ENCODE data around the gene PAWR. TPM values are rescaled to one million over a fixed set of nuclear protein-coding genes. Genes with fewer than 3 reads are reported as not detected.

PAWR gene
- total and polyA plus RNA-seq, 12 donors, result 3.0 to 16.6 (median 10.2) TPM

GRCh38 chr12:79689477-79690141 lies 1.2 kb downstream of the PAWR start:
- peak in 1 of 9 donors; percentile 4 for TF ChIP-seq CTCF (IDR thresholded peaks at IDR 0.05)
- DNase-seq (peak; percentile 11 to 37), ATAC-seq (peak; percentile 4 to 49 (median 20))
- intact Hi-C loops (cut with DNase I), result loop anchor here in 3 of 10 donors (1.0 to 10.0 kb wide), 6 partner anchors 131 to 498 kb away; partner anchors contain the start of gene PPP1R12A (in 1 of the 3)
- Histone ChIP-seq H3K27ac (peak overlapping the region in 9 of 10 donors; percentile 53 to 80 (median 73)), H3K4me3 (peak overlapping the region; percentile 68 to 92 (median 86)), H3K36me3 (no peaks in the 10 kb centered on the region), H3K9me3 (no peaks in the 10 kb centered on the region), H3K4me1 (peaks cover 0 to 31% (median 8%) of the 10 kb centered on the region in 9 donors), H3K27me3 (peaks cover 0 to 45% (median 7%) of the 10 kb centered on the region in 7 donors)
- WGBS, 2 donors, result 0 to 1% methylated on average over 29 to 66 of the region's 66 CpGs

GRCh38 chr12:79689061-79689476 lies 1.7 kb downstream of the PAWR start:
- intact Hi-C loops (cut with DNase I), result loop anchor here in 3 of 10 donors (1.0 to 5.0 kb wide), 4 partner anchors 130 to 498 kb away; no protein-coding TSS in a partner anchor

GRCh38 chr12:79688376-79689060 lies 2.2 kb downstream of the PAWR start:
- TF ChIP-seq CTCF (IDR thresholded peaks at IDR 0.05), result no peak
- peaks cover 0 to 31% (median 8%) of the 10 kb centered on the region in 9 donors for H3K4me1 ChIP-seq
- H3K27me3 ChIP-seq, result peaks cover 0 to 45% (median 7%) of the 10 kb centered on the region in 7 donors
- H3K27ac ChIP-seq, result peak overlapping the region in 1 of 10 donors; percentile 77
- no peaks in the 10 kb centered on the region for H3K36me3 ChIP-seq
- WGBS, 2 donors, result 53 to 59% methylated on average over 6 of the region's 6 CpGs
- no peak for ATAC-seq
- intact Hi-C loops (cut with DNase I), result loop anchor here in 3 of 10 donors (1.0 to 5.0 kb wide), 4 partner anchors 130 to 499 kb away; no protein-coding TSS in a partner anchor
- peak overlapping the region in 8 of 10 donors; percentile 68 to 92 (median 82) for H3K4me3 ChIP-seq
- H3K9me3 ChIP-seq, result no peaks in the 10 kb centered on the region
- no peak for DNase-seq

More at GRCh38 chr12:79689061-79689476, 1.7 kb downstream of the PAWR start:
- Histone ChIP-seq H3K36me3 (no peaks in the 10 kb centered on the region), H3K27me3 (peaks cover 0 to 45% (median 7%) of the 10 kb centered on the region in 7 donors), H3K4me3 (peak overlapping the region; percentile 68 to 92 (median 86)), H3K27ac (peak overlapping the region in 6 of 10 donors; percentile 65 to 80 (median 74)), H3K4me1 (peaks cover 0 to 31% (median 8%) of the 10 kb centered on the region in 9 donors), H3K9me3 (no peaks in the 10 kb centered on the region)
- ATAC-seq, result no peak
- WGBS, 2 donors, result 5 to 8% methylated on average over 6 of the region's 6 CpGs
- TF ChIP-seq CTCF (IDR thresholded peaks at IDR 0.05), result no peak
- DNase-seq, result no peak

GRCh38 chr12:79687711-79688260 lies 3.0 kb downstream of the PAWR start:
- DNase-seq (no peak), ATAC-seq (no peak)
- H3K9me3 ChIP-seq, result no peaks in the 10 kb centered on the region
- H3K27me3 ChIP-seq, result peaks cover 0 to 38% (median 5%) of the 10 kb centered on the region in 7 donors
- peaks cover 0 to 31% (median 8%) of the 10 kb centered on the region in 9 donors for H3K4me1 ChIP-seq
- H3K27ac ChIP-seq, result no peak overlapping the region
- WGBS, 2 donors, result 53 to 67% methylated on average over 3 of the region's 3 CpGs
- TF ChIP-seq CTCF (IDR thresholded peaks at IDR 0.05), result no peak
- peak overlapping the region in 6 of 10 donors; percentile 68 to 92 (median 82) for H3K4me3 ChIP-seq
- no peaks in the 10 kb centered on the region for H3K36me3 ChIP-seq
- intact Hi-C loops (cut with DNase I), result loop anchor here in 3 of 10 donors (2.0 to 5.0 kb wide), 3 partner anchors 129 to 500 kb away; no protein-coding TSS in a partner anchor

Measured in heart right ventricle (tissue), 16 donors.